Articular chondrocyte of knee joint (primary cell): Measurements from ENCODE around the gene PHYHIPL. TPM values are rescaled to one million over a fixed set of nuclear protein-coding genes. Genes with fewer than 3 reads are reported as not detected.

Experiments used
- total RNA-seq: library from RNA; depleted of rRNA; stranded (reverse); fragments of >200 nt; gene quantifications from 2 replicates; pipeline ENCODE4 v1.2.3, GENCODE V29; 2012

Gene PHYHIPL
- not detected in 2 replicates for total RNA-seq

GRCh38 chr10:59176241-59177030, at the start of gene PHYHIPL:
Gene PHYHIPL (plus strand): TSS chr10:59176643. CDS start chr10:59176854, 211 bp downstream.

Other genes starting within 250 kb of the PHYHIPL start
- 7.9 and 10.7 TPM in 2 replicates for gene FAM13C, start 185.9 kb downstream of the PHYHIPL start, total RNA-seq